NCI-H2107 treated with DMSO at 0.1 percent for 48 hours (cell line): ENCODE data around the gene C11orf52.
A peak's percentile ranks its signal among the peaks of the same experiment; 100 is the strongest.
"Not testable (repeated sequence)": the region's sequence is repeated elsewhere in the genome, so short reads cannot be mapped to it uniquely, and the experiment has no call there.

ENCODE experiments used
- DNase-seq: peaks from one replicate; lab custom pipeline; 2025; ENCODE audit not compliant: unreplicated experiment; lab: John Stamatoyannopoulos, UW

Gene C11orf52

GRCh38 chr11:111918390-111919256 is at the start of gene C11orf52:
Gene C11orf52 (plus strand): TSS chr11:111918913. CDS start chr11:111918973, 60 bp downstream.
- DNase-seq, result peak; percentile 94

- DNase-seq, result no peak
These were observed 48.6 kb upstream of the C11orf52 start for GRCh38 chr11:111870113-111870512.

GRCh38 chr11:111870522-111870885 is 48.2 kb upstream of the C11orf52 start:
- DNase-seq, result no peak

GRCh38 chr11:111870886-111871692 is 47.6 kb upstream of the C11orf52 start, which contains the start of gene ALG9:
Gene ALG9 (minus strand): TSS chr11:111871581. CDS start chr11:111871482, 99 bp downstream.
- peak; percentile 54 for DNase-seq

- DNase-seq, result no peak
These were observed 47.0 kb upstream of the C11orf52 start for GRCh38 chr11:111871693-111872161.

GRCh38 chr11:111878385-111878848 is 40.3 kb upstream of the C11orf52 start:
- peak; percentile 44 for DNase-seq

GRCh38 chr11:111878849-111879636 is 39.7 kb upstream of the C11orf52 start, which contains the start of the genes CFAP68 and FDXACB1:
Gene CFAP68 (plus strand): TSS chr11:111879541. CDS start chr11:111879561, 20 bp downstream.
Gene FDXACB1 (minus strand): TSS chr11:111879165. CDS start chr11:111879132, 33 bp downstream.
- peak; percentile 94 for DNase-seq

- no peak for DNase-seq
These were observed 39.1 kb upstream of the C11orf52 start for GRCh38 chr11:111879637-111879960.

- no peak for DNase-seq
These were observed 36.5 kb upstream of the C11orf52 start for GRCh38 chr11:111882202-111882601.

GRCh38 chr11:111885053-111885452 is 33.7 kb upstream of the C11orf52 start:
- not testable (repeated sequence) for DNase-seq

GRCh38 chr11:111886032-111886431 is 32.7 kb upstream of the C11orf52 start:
- no peak for DNase-seq

GRCh38 chr11:111886844-111887243 is 31.9 kb upstream of the C11orf52 start:
- no peak for DNase-seq

GRCh38 chr11:111905411-111905810 is 13.3 kb upstream of the C11orf52 start:
- no peak for DNase-seq

GRCh38 chr11:111906680-111907079 is 12.0 kb upstream of the C11orf52 start:
- no peak for DNase-seq

- DNase-seq, result no peak
These were observed 9.9 kb upstream of the C11orf52 start for GRCh38 chr11:111908639-111909305.

- DNase-seq, result no peak
These were observed 9.3 kb upstream of the C11orf52 start for GRCh38 chr11:111909378-111909777.

GRCh38 chr11:111910676-111911562 is 7.8 kb upstream of the C11orf52 start:
- DNase-seq, result peak; percentile 31

- no peak for DNase-seq
These were observed 6.9 kb upstream of the C11orf52 start, which contains the start of gene CRYAB for GRCh38 chr11:111911563-111912401. Gene CRYAB (minus strand): TSS chr11:111911770. CDS start chr11:111911724, 46 bp downstream.
